Measurements from ENCODE around the gene TPCN2.

Gene TPCN2

DNA sequence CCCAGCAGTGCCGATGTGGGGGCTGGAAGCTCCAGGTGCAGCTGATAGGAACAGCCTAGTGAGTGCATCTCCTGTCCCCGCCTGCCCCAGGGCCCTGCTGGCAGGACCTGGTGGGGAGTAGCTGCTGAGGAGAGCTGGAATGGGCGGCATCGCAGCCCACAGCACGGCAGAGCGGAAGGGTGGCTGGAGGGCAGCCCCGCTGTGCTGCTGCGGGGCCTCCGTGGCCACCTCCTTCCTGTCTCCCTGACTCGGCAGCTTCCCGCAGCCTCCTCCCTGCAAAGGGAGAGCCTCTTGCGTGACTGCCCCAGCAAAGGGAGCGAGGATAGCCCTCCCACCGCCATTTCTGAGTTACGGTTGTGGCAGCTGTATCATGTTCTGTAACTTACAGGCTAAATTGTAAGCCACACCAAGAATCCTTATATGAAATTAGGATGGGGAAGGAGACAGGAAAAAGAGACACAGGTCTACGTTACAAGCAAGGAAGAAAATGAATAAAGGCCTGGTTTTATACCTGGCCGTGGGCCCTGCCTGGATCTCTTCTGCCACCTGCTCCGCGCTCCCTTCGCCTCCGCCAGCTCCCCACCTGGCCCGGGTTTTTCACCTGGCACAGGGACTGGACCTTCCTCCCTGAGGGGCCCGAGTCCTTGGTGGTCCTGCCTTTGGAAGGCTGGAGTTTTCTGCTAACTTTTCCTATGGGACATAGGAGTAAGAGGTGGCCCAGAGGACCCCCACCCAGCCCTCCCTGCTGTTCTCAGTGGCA is 10.0 kb downstream of the TPCN2 start:
- no peak for DNase-seq

- DNase-seq = no peak
These were observed 10.7 kb downstream of the TPCN2 start for GRCh38 chr11:69059429-69059828.

DNA sequence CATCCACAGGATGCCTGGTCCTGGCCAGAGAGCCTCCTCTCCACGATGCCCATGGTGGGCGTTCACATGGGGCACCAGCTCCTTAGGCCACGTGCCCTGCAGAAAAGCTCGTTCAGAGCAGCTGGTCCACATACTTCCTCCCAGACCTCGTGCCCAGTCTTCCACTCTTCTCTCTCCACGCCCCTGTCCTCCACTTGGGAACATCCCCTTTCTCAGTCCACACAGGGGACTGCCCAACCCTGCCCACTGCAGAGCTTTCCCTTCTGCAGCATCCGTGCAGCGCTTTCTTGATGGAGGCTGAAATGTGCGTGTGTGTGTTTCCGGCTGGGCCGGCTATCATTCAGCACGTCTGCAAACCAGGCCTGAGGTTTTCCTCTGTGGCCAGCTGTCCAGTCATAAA is 11.3 kb downstream of the TPCN2 start:
- DNase-seq = no peak

DNA sequence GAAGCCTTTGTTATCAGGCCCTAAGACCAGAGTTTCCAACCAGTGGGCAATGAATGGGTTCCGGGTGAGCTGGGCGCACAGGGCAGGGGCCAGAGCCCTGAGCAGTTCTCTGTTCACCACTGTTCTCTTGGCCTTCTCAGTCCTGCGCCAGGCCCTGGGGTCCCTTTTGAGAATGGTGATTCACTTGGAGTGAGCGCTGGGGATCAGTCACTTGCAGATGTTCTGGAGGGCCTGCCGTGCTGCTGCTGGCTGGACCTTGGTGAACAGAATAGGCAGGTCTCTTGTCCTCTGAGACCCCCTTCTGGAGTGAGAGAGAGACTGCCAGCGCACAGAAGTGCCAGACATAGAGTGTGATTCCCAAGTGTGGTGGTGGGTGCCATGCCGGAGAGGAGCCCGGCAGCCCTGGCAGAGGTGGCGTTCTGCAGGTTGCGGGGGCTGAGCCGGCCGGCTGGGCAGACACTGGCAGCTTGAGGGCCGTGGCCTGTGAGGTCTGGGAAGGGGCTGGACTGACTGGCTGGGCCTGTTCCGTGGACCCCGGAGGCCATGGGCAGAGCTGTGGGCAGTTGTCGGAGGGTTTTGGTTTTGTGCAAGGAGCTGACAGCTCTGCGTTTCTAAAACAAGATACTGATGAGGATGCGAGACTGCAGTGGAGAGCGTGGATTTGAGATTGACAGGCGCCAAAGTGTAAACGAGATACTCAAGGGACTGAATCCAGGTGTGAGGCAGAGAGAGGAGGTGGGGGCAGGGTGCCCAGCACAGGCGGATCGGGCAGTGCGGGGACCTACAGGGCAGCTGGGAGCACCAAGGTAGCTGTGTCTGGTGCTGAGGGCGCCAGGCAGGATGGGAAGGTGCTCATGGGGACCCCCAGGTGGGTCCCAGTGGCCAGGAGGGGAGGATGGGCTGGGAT is 12.3 kb downstream of the TPCN2 start:
- no peak for DNase-seq

DNA sequence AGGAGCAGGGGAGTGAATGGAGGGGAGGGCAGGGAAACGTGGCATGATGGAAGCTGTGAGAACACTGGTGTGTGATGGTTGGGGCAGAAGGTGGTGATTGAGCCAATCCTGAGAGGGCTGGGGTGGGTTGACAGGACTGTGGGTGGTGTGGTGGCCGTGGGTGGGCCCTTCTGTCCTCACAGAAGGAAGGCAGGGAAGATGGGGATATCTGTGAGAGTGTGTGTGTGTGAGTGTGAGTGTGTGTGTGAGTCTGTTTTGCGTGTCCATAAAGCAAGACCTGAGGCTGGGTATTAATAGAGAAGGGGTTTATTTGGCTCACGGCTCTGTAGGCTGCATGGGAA is 13.0 kb downstream of the TPCN2 start:
- no peak for DNase-seq

DNA sequence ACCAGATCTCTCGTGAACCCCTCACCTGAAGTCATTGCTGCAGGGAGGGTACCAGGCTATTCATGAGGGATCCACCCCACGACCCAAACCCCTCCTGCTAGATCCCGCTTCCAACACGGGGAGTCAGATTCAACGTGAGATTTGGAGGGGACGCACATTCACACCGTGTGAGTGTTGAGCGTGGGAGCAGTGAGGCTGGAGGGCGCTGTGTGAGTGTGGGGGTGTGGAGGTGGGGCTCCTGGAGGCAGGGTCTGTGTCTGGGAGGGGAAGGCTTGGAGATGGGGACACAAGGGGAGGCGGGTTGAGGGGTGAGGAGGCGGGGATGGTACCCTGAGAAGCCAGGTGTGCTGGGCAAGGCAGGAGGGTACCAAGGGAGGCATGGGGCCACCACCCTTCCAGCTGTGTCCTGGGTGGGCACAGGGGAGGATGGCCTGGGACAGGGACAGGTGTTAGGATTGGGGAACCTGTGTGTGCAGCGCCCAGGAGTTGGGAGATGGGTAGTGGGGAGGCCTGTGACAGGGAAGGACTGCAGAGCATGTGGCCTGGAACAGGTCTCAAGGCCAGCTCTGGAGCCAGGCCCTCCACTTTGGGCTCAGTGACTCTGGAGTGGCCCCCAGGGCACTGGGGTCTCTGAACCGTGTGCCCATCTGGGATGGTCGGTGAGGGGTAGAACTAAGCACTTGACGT is 13.6 kb downstream of the TPCN2 start:
- DNase-seq = no peak

DNA sequence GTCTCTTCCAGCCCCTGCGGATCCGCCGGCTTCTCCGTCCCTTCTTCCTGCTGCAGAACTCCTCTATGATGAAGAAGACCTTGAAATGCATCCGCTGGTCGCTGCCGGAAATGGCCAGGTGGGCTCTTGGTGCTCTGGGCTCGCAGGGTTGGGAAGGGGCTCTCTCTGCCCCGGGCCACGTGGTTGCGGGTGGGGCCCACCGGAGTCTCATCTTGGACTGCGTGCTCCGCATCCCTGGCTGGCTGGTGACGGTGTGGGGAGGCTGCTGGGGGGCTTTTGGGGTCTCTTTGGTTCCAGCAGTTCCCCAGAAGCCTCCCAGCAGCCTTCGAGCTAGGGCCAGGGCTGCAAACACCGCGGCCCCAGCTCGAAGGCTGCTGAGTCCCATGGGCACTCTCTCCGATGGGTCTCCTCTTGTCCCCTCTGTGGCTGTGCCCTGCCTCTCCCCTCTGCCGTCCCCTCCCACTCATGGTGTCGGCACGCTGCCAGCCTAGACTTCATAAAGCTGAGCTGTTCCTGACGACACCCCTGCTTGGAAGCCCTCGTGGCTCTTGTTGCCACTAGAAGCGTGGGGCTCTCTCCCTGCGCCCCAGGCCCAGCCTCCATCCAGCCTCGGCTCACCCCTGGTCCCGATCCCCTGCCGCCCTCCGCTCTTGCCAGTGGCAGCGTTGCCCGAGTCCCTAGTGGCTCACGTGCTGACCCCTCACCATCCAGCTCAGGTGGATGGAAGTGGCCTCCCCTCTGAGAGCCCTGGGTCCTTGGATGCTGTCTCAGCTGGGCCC is 14.3 kb downstream of the TPCN2 start:
- DNase-seq = no peak

GRCh38 chr11:69063652-69064260 is 15.0 kb downstream of the TPCN2 start:
- DNase-seq = no peak

DNA sequence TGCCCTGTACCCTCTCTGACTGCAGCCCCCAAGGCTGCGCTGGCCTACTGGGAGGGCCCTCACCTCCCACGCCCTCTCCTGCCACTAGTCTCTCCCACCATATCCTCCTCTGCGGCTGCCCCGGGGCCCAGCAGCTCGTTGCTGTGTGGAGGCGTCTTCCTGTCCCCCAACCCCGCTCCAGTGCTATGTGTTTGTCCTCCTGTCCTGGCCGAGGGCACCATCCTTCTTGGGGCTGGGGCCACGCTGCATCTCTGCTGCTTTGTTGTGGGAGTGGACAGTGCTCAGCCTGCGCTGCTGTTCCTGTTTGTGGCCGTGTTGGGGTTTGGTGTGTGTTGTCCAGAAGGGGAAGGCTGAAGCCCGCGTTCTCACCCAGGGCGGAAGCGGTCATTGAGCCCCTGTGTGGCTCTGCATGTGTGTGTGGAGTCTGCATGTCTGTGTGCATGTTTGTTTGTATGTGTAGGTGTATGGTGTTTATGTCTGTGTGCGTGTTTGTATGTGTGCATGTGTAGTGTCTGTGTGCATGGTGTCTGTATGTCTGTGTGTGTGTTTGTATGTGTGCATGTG is 15.7 kb downstream of the TPCN2 start:
- DNase-seq = no peak

GRCh38 chr11:69065147-69065710 is 16.5 kb downstream of the TPCN2 start:
- DNase-seq = no peak

GRCh38 chr11:69066122-69067112 is 17.7 kb downstream of the TPCN2 start:
- DNase-seq = no peak

DNA sequence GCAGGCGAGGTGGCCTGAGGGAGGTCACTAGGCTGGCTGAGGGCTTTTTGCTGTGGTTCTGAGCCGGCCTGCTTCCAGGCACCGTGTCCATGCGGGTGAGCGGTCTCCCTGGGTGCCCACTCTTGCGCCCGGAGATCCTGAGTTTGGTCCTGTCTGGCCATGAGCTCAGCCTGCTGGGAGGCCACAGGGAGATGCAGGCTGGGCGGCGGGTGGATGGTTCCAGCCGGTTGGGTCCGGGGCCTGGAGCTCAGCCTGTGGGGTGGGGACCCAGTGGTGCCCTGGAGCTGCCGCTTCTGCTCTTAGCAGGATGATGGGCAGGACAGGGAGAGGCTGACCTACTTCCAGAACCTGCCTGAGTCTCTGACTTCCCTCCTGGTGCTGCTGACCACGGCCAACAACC is 18.5 kb downstream of the TPCN2 start:
- DNase-seq = no peak

DNA sequence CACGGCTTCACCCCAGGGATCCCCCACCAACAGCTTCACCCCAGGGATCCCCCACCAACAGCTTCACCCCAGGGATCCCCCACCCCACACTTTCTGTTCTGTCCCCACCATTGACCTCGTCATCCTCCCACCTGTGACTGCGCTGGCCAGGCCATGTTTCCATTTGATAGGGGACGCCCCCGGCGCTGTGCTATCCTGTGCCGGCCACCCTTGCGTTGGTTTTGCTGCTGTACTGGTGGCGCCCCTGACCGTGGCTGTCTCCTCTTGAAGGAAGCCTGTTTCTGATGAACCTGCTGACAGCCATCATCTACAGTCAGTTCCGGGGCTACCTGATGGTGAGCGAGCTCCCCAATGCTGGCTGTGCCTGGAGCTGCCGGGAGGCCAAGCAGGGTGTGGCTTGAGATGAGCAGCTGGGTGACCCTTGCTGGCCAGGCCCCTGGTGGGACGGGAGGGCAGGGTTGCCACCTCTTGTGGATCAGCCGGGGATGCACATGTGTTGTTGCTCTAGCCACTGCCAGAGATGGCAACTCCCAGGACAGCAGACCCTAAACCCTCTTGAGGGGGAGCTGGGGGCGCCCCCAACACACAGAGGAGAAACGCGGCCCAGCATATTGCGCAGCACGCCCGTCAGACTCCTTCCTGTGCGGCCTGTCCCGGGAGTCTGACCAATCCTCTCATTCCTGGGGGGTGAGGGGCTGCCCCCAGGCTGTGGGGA is 22.5 kb downstream of the TPCN2 start:
- DNase-seq = no peak

- DNase-seq = no peak
These were observed 23.2 kb downstream of the TPCN2 start for GRCh38 chr11:69071956-69072355.

- DNase-seq = no peak
These were observed 24.7 kb downstream of the TPCN2 start for GRCh38 chr11:69073469-69073868.

GRCh38 chr11:69074375-69075140 is 25.8 kb downstream of the TPCN2 start:
- no peak for DNase-seq

DNA sequence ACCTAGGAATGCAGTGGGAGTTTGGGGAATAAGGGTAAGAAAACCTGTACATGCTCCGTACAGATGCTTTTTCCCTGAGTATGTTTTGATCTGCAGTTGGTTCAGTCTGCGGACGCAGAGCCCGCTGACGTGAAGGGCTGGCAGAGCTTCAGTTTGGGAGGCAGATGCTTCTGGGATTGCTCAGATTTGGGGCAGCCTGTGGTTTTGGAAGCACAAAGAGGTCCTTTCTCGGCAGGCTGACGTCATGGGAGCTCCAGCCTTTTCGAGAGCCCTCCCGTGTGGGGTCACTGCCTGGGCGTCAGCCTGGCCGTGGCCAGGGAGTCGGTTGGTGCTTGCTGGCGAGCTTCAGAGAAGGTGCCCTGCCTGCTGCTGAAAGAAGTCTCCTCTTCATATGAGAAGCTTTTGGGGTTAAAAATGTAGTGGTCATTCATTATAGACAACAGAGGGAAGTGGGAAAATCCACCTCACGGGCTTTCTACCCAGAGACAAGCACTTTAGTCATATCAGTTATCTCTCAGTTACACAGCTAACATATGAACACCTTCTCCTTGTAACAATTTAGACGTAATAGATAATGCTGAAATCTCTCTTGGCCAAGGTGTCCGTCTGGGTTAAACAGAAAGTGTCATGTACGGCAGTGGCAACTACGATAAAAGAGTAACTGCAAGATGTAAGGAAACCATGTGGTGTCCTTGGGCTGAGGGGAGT is 26.8 kb downstream of the TPCN2 start:
- DNase-seq = peak in 1 of 2 experiments; percentile 40

- DNase-seq = no peak
These were observed 27.5 kb downstream of the TPCN2 start for GRCh38 chr11:69076129-69076791.
